Ectodermal cell (in vitro differentiated cells): ENCODE results near the gene MRPL41.

Source experiments
- H3K27ac ChIP-seq: 2 replicates; pipeline ENCODE4 v1.7.0; 2013; ENCODE audit warnings: mild to moderate bottlenecking, low read depth, low read length; ENCODE audit not compliant: insufficient read depth, poor library complexity, severe bottlenecking
- H3K27me3 ChIP-seq: 2 replicates; pipeline ENCODE4 v1.7.0; 2013; ENCODE audit warnings: mild to moderate bottlenecking, low read length; ENCODE audit not compliant: insufficient read depth, control insufficient read depth, poor library complexity, severe bottlenecking
- H3K36me3 ChIP-seq: one replicate; pipeline ENCODE4 v1.7.0; 2013; ENCODE audit warnings: low read length; ENCODE audit not compliant: control insufficient read depth, insufficient read depth
- H3K4me1 ChIP-seq: one replicate; pipeline ENCODE4 v1.7.0; 2013; ENCODE audit warnings: low read length; ENCODE audit not compliant: control insufficient read depth, insufficient read depth
- H3K4me3 ChIP-seq: 2 replicates; pipeline ENCODE4 v1.7.0; 2013; ENCODE audit warnings: low read depth, low read length, control low read depth; ENCODE audit not compliant: insufficient read depth
- H3K9me3 ChIP-seq: 2 replicates; pipeline ENCODE4 v1.7.0; 2013; ENCODE audit warnings: mild to moderate bottlenecking, low read length, moderate library complexity; ENCODE audit not compliant: control insufficient read depth
- WGBS, 2 experiments: methylation state at CpG; one replicate each; pipeline ENCODE4 v1.1.7; 2013; ENCODE audit warnings: missing lambda C conversion rate in 2 of 2; 5-methylcytosine and 5-hydroxymethylcytosine counted together

Gene MRPL41

DNA sequence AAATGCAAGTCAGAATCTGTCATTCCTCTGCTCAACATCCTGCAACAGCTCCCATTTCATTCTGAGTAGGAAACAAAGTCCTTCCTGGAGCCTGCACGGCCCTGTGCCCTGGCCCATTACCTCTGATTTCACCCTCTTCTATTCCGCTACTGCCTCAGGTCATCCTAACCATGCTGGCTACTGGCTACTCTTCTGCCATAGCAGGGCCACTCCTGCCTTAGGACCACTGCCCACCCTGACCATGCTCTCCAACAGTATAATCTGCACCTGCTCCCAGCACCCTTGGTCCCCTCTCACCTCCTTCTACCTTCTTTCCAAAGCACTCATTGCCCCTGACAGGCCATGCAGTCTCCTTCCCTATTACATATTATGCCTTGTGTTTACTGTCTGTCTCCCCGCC lies 18.9 kb downstream of the MRPL41 start:
- Histone ChIP-seq H3K4me1 (no peaks in the 10 kb centered on the region), H3K36me3 (peaks cover 33% of the 10 kb centered on the region), H3K4me3 (no peak overlapping the region), H3K27ac (no peak overlapping the region), H3K9me3 (no peaks in the 10 kb centered on the region), H3K27me3 (no peaks in the 10 kb centered on the region)
- WGBS, 2 experiments = 96% methylated on average over 3 of the region's 3 CpGs

DNA sequence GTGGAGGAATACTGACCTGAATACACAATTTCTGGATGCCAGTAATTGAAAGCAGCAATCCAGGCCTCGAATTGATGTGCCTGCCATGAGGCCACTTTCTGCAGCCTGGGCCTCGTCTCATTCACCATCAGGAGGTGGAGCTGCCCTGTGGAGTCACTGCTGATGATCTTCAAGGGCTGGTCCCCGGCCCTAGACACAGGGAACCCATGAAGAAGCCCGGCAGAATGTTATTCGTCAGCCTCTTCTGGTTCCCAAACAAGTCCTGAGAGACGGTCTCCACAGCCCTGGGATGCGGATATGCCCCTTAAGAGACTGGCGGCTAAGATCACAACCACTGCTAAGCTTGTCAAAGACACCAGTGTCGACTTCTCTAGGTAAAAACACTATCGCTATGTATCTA lies 22.5 kb downstream of the MRPL41 start:
- Histone ChIP-seq H3K36me3 (peaks cover 33% of the 10 kb centered on the region), H3K27me3 (no peaks in the 10 kb centered on the region), H3K4me1 (peaks cover 9% of the 10 kb centered on the region), H3K4me3 (no peak overlapping the region), H3K9me3 (no peaks in the 10 kb centered on the region), H3K27ac (no peak overlapping the region)
- WGBS, 2 experiments = 94 to 95% methylated on average over 10 of the region's 10 CpGs

DNA sequence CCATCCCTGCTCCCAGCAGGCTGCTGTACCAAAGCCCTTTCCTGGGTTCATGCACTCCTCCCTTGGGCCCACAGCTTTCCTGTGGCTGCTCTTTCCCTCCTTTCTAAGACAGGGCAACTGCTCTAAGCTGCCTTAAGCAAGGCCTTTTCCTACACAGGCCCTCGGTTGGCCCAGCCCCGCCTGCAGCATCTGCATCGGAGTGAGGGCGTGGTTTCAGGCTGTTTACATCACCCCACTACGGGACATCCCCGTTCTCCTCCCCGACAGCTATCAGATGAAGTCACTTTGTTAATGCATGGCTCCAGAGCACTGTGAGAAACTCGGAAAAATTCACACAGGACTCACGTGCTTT lies 23.7 kb downstream of the MRPL41 start:
- Histone ChIP-seq H3K4me1 (peaks cover 9% of the 10 kb centered on the region), H3K9me3 (no peaks in the 10 kb centered on the region), H3K36me3 (peaks cover 33% of the 10 kb centered on the region), H3K27me3 (no peaks in the 10 kb centered on the region), H3K4me3 (no peak overlapping the region), H3K27ac (no peak overlapping the region)
- WGBS, 2 experiments = 93 to 94% methylated on average over 9 of the region's 9 CpGs

DNA sequence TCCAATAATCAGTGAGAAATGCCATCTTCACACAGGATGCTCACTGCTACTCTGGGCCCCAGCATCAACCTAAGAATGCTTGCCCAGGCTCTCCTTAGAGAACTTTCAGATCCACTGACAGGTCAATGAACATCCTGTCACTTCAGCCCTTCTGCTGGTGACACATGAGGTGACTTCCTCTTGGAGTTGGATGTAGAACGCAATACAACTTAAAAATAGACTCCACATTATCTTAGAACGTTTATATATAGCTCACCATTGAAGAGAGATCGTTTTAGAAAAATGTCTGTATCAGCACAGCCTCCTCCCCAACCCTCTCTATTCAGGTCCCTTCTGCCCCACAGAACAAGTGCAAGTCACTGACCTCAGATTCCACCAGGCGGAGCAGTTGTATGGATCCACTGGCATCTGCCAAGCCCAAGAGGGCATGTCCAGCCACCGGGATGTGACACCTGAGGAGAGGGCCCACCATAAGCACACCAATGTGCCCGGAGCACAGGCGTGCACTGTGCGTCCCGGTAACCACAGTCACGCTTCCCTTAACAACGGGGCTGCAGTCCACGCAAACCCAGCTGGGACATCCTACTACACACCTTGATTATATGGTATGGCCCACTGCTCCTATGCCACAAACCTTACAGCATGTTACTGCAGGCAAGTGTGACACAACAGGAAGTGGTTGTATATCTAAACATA lies 24.2 kb downstream of the MRPL41 start:
- no peaks in the 10 kb centered on the region for H3K9me3 ChIP-seq
- WGBS, 2 experiments = 94 to 95% methylated on average over 12 of the region's 12 CpGs
- H3K36me3 ChIP-seq = peaks cover 30% of the 10 kb centered on the region
- no peak overlapping the region for H3K4me3 ChIP-seq
- H3K4me1 ChIP-seq = peaks cover 9% of the 10 kb centered on the region
- H3K27me3 ChIP-seq = no peaks in the 10 kb centered on the region
- H3K27ac ChIP-seq = no peak overlapping the region

DNA sequence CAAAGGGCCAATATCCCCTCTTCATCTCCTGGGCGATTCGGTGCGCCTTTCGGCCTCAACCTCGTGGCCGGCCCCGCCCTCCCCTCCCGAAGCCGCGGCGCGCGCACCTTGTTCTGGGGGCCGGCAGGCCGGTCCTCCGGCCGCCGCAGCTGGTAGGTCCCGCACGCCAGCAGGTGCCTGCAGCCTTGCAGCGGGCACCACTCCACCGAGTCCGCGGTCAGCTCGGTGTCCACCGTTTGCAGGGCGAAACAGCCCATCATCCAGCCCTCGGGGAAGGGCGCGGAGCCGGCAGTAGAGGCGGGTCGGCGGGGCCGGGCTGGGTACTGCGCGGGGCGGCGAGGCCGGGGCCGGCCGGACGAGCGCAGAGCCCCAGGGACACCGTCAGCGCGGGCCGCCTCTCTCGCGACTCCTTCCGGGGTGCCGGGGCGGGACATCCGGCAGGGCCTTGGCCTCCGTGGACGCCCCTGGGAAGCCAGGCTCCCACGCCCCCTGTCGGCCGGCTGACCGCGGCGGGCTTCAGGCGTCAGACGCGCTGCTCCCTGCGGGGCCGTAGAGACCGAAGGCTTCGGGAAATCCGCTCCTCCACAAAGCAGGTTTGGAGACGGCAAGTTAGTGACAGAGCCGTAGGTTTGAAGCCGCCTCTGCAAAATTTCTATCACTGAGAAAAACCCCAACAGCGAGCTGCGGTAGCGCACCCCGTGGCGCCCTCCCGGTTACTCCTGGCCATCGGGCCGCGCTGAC lies 27.0 kb downstream of the MRPL41 start, which contains the start of gene DPH7:
Gene DPH7 (minus strand): TSS at position 408 of the 741 bp plus-strand sequence. CDS start 148 bp downstream, at position 260.
- 4% methylated on average over 82 of the region's 82 CpGs for WGBS, 2 experiments
- Histone ChIP-seq H3K36me3 (peaks cover 30% of the 10 kb centered on the region), H3K27ac (peak within 1 kb of the TSS; percentile 74), H3K4me1 (peaks cover 9% of the 10 kb centered on the region), H3K9me3 (no peaks in the 10 kb centered on the region), H3K4me3 (peak within 1 kb of the TSS; percentile 96), H3K27me3 (no peaks in the 10 kb centered on the region)

DNA sequence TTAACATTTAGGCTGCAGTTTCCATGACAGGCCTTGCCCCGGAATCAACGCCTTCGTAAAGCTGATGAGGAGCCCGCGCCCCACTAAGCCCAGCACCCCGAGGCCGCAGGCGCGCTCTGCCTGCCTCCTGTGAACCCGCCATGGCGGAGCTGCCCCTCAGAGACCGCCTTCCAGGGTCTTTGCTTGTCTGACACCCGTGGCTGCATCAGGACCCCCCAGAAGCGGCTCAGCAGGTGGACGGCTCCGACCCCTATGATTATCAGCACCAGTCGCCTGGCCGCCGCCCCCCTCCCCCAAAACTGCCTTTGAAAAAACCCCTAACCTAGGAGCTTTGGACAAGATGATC lies 27.6 kb downstream of the MRPL41 start:
- no peaks in the 10 kb centered on the region for H3K27me3 ChIP-seq
- H3K27ac ChIP-seq = peak overlapping the region; percentile 58
- H3K9me3 ChIP-seq = no peaks in the 10 kb centered on the region
- H3K36me3 ChIP-seq = peaks cover 25% of the 10 kb centered on the region
- H3K4me3 ChIP-seq = peak overlapping the region; percentile 96
- 72 to 76% methylated on average over 19 of the region's 19 CpGs for WGBS, 2 experiments
- peaks cover 9% of the 10 kb centered on the region for H3K4me1 ChIP-seq

DNA sequence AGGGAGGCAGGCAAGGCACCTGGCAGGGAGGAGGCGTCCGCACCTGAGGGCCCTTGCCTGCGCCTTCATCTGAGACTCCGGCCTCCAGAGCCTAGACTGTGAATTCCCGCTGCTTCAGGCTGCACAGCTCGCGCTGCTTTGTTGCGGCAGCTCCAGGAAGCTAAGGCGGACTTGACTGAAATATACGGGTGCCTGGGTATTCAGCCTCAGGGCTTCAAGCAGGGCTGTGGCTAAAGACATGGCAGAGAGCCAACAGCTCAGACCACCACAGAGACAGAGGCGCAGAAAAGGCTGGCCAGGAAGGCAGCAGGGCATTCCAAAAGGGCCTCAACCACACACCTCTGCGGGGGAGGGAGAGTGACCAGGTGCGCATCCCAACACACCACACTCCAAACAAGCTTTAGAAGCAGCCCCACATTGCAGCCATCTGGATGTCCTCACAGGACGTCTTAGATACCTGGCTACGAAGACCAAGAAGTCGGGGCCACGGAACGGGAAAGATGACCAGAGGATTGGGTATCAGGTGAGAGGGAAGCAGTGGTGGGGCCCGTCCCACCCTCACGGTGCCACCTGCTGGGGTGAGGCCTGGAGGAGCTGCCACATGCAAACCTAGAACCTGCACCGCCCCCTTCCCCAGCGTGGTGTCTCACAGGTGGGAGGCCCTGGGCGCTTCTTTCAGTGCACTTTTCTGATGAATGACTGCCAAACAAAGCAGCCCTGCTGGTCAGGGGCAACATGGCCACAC lies 28.7 kb downstream of the MRPL41 start:
- Histone ChIP-seq H3K4me1 (peaks cover 9% of the 10 kb centered on the region), H3K4me3 (no peak overlapping the region), H3K9me3 (no peaks in the 10 kb centered on the region), H3K27ac (no peak overlapping the region), H3K27me3 (no peaks in the 10 kb centered on the region), H3K36me3 (peaks cover 13% of the 10 kb centered on the region)
- 92 to 94% methylated on average over 23 of the region's 23 CpGs for WGBS, 2 experiments

DNA sequence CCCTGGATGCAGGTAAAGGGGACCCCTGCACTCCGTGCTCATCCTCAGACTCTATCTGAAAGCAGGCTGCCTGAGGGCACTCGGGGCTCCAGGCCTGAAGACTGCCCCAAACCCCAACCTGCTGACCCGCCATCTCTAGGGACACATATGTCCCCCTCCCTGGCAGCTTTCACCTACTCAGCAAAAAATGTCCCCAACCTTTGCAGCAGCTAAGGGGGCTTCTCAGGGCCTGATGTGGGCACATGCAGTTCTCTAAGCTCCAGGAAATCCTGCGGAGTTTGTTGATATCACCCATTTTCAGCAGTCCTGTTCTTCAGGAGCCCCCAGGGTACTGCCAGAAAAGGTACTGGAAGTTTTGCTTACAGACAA lies 29.3 kb downstream of the MRPL41 start:
- Histone ChIP-seq H3K4me3 (no peak overlapping the region), H3K4me1 (peaks cover 9% of the 10 kb centered on the region), H3K9me3 (no peaks in the 10 kb centered on the region), H3K36me3 (peaks cover 17% of the 10 kb centered on the region), H3K27me3 (no peaks in the 10 kb centered on the region), H3K27ac (no peak overlapping the region)
- 91 to 93% methylated on average over 4 of the region's 4 CpGs for WGBS, 2 experiments

DNA sequence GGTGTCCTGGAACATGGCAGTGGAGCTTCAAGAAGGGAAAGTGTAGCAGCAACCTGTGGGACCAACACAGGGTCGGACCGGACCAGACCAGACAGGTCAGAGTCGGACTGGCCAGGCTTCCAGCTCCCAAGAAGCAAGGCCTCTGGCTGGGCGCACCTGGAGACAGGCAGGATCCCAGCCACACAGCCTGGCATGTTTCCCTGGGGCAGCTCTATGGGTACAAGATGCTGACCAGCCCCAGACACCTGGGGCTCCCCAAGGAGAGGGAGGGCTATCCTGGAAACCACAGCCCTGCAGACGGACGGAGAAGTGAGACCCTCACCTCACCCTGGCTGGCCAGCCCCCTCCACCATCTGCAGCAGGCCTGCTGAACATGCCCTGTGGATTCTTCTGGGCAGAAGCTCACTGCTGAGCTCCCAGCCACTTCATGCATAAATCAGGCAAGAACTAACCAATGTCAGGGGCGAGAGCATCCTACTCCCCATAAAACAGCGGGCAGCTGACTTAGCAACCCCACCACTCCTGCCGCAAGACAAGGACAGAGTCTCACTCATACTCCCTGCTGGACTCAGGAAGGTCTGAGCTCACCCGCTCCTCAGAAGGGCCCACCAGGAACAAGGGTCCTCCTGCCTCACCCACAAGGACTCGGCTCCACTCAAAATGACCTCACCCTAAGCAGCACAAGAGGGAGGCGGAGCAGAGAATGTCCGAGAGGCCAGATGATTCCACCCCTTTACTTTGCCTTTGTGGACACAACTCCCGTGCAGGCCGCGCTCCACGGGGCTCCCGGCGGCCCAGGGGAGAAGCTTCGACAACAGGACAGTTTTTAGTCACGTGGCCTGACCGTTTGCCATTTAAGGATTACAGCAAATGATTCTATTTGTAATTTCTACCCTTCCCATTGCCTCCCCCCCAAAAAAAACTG lies 29.9 kb downstream of the MRPL41 start:
- no peaks in the 10 kb centered on the region for H3K27me3 ChIP-seq
- no peaks in the 10 kb centered on the region for H3K9me3 ChIP-seq
- H3K27ac ChIP-seq = no peak overlapping the region
- WGBS, 2 experiments = 94% methylated on average over 22 of the region's 22 CpGs
- H3K4me3 ChIP-seq = no peak overlapping the region
- peaks cover 18% of the 10 kb centered on the region for H3K36me3 ChIP-seq
- H3K4me1 ChIP-seq = peaks cover 9% of the 10 kb centered on the region
